CD4-positive, alpha-beta T cell treated with Interleukin-4 for 4 hours (primary cell): ENCODE measurements around the gene CALN1.
A peak's percentile ranks its signal among the peaks of the same experiment; 100 is the strongest.
"Not testable (repeated sequence)": the region's sequence is repeated elsewhere in the genome, so short reads cannot be mapped to it uniquely, and the experiment has no call there.

Experiments used
- DNase-seq: peaks from one replicate; pipeline ENCODE4 v3.0.0-alpha.2; 2020

CALN1 gene

DNA sequence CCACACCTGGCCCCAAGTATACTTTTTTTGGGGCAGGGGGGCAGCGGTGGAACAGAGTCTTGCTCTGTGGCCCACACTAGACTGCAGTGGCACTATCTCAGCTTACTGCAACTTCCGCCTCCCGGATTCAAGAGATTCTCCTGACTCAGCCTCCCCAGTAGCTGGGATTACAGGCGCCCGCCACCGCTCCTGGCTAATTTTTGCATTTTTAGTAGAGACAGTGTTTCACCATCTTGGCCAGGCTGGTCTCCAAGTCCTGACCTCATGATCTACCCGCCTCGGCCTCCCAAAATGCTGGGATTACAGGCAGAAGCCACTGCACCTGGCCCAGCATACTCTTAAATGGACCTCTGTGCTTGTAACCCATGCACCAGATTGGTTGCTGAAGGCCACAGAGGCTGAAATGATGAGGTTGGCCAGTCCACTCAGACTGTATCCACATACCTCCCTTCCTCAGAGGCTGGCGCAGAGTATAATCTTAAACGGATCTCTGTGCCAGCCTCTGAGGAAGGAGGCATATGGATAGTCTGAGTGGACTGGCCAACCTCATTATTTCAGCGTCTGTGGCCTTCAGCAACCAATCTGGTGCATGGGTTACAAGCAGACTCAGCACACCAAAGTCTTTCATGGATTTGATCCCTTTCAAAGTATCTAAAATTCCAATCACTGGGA, 3.0 kb downstream of the CALN1 start:
- DNase-seq, result no peak

DNA sequence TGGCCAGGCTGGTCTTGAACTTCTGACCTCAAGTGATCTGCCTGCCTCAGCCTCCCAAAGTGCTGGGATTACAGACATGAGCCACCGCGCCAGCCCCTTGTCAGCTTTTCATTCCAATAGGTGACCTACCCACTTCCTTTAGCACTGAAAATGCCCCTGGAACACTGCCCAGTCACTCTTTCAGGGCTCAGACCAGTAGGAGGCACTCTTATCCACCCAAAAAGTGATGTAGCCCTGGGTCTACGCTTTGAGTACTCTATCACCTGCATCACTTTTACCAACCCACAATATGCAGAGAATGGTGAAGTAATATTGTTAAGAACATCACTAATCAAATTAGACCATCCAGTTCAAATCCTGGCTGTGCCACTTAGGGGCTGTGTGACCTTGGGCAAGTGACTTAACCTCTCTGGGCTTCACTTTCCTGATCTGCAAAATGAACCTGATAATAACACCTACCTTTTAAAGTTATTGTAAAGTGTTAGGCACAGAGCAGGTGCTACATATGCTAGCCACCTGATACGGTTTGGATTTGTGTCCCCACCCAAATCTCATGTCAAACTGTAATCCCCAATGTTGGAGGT, 5.2 kb downstream of the CALN1 start:
- DNase-seq, result no peak

- DNase-seq, result no peak
These were observed 6.3 kb downstream of the CALN1 start for GRCh38 chr7:72405871-72406270.

DNA sequence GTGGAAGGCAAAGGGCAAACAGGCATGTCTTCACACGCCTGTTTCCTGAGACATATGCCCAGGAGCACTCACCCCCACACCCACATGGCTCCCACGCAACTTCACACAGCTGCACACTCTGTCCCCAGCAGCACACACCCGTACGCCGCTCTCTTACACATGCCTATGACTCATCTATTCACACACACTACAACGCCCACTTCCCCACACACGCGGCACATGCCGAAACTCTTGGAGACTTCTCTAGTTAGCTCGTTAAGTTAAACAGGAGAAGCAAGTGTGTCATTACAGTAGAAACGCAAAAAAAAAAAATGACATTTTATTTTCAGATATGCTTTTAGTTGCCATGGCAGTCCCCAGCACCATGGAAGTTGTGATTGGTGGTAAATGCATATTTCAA, 6.7 kb downstream of the CALN1 start:
- peak; percentile 14 for DNase-seq

GRCh38 chr7:72404743-72405142, 7.4 kb downstream of the CALN1 start:
- no peak for DNase-seq

DNA sequence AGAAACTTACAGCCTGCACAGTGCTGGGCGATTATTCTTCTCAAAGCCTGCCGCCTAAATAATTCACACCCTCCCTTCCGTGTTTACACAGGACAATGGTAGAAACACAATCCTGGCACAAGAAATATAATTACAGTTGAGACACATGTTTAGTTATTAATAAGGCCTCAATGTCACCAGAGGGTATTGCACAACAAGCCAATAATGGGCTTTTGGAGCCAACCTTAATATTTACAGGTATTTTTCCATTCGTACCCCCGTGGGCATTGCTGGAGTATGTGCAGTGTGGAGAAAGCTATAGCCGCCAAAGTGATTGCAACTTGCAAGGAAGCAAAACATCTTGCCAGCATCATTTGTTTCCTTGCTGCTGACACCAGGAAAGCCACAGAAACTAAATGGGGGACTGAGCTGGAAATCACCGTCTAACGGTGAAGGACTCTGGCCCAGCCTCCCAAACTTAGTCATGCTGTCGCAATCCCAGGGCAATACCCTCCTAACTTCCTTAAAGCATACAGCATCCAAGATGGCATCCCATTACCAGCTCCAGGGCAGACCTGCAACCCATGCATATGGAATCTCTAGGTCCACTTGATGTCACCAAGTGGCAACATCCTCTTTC, 8.6 kb downstream of the CALN1 start:
- DNase-seq, result peak; percentile 5

GRCh38 chr7:72394016-72394415, 18.1 kb downstream of the CALN1 start:
- no peak for DNase-seq

DNA sequence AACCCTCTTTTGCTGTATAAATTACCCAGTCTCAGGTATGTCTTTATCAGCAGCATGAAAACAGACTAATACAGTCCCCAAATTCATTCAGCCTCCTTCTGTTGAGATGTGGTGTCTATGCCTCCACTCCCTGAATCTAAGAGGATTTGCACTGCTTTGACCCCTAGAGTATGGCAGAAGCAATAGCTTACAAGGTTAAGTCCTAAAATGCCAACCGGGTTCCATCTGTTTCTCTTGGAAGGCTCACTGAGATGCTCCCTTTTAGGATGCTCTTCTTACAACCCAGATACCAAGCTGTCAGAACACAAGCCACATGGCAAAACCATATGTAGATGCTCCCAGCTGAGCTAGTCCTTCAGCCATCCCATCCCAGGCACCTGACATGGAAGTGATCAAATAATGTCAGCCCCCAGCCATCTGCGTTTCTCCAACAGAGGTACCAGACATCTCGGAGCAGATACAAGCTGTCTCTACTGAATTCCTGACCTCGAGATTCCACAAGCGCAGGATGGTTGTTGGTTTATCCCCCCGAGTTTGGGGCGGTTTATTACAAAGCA, 20.2 kb downstream of the CALN1 start:
- no peak for DNase-seq

GRCh38 chr7:72386118-72386517, 26.0 kb downstream of the CALN1 start:
- no peak for DNase-seq

DNA sequence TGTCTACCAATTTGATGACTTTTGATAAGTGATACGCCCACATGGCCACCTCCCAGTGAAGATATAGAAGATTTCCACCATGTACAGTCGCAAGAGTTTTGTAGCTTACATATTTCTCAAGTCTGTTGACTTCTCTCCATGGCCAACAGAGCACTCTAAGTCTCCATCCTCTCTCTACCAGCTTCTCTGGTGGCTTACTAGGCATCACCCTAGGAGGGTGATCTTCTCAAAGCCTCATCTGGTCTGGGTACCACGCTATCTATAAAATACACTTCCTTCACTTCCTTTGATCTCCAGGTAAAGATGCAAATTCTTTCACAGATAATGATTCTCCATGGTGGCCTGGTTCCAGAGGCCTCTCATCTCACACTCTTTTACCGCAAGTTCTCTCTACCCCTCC, 49.9 kb downstream of the CALN1 start:
- DNase-seq, result no peak

GRCh38 chr7:72345208-72345727, 66.9 kb downstream of the CALN1 start:
- DNase-seq, result no peak

- DNase-seq, result no peak
These were observed 68.1 kb downstream of the CALN1 start for GRCh38 chr7:72343991-72344390.

- DNase-seq, result not testable (repeated sequence)
These were observed 68.8 kb downstream of the CALN1 start for GRCh38 chr7:72343354-72343753.

GRCh38 chr7:72337390-72338167, 74.6 kb downstream of the CALN1 start:
- DNase-seq, result no peak

GRCh38 chr7:72336632-72337389, 75.3 kb downstream of the CALN1 start:
- no peak for DNase-seq

GRCh38 chr7:72336382-72336631, 75.8 kb downstream of the CALN1 start:
- no peak for DNase-seq

- no peak for DNase-seq
These were observed 76.4 kb downstream of the CALN1 start for GRCh38 chr7:72335561-72336381.

GRCh38 chr7:72334698-72335097, 77.4 kb downstream of the CALN1 start:
- DNase-seq, result no peak

DNA sequence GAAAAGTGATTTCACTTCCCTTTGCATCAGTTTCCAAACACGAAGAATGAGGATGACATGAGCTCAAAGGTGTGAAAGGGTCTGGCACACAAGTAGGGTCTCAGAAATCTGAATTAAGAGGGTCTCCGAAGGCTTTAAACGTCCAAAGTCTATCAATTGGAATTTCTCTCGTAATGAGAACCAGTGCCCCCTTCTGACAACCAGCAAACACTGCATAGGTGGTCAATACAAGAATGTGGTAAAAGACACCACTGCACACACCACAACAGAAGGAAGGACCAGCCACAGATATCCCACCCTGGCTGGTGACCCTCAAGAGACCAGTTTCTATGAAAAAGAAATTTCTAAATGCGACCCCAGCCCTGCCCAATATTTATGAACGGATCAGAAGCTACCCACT, 78.1 kb downstream of the CALN1 start:
- DNase-seq, result no peak

DNA sequence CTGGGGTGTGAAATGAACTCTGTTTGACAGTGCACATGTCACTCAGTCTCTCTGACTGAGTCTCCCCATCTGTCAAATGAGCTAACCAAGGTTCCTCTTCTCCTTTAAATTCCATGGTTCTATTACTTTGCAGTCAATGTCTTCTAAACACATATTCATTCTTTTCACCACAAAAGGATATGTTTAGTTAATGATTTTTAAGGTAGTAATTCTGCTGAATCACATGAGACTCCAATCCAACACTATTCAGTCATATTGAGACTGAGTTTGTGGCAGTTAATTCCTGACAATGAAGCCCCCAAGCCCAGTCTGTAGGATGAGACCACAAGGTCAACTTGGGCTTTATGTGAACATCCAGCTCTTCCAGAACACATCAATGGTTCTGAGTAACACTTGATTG, 85.3 kb downstream of the CALN1 start:
- no peak for DNase-seq

DNA sequence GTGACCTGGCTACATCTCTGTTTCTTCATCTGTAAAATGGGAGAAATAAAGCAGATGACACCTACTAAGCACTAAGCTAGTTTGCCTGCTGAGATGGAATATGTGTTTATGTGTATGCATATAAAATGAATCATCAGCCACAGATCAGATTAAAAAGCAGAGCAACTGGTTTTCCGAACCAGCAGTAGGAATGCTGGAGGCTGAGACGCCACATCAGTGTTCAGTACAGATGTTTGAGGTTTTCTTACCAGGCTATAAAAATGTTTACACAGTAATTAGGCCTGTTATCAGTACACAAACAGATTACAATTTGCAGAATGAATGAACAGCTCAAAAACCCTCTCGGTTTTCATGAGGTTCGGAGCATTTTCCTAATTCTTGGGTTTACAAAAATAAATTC, 85.8 kb downstream of the CALN1 start:
- no peak for DNase-seq

- no peak for DNase-seq
These were observed 86.6 kb downstream of the CALN1 start for GRCh38 chr7:72325561-72325960.
